Activated T-cell treated with anti-CD3 and anti-CD28 coated beads, Interleukin-2, amount 50 U/mL, for 72 hours (primary cell): ENCODE results near the gene GABRR2. TPM values are rescaled to one million over a fixed set of nuclear protein-coding genes. Genes with fewer than 3 reads are reported as not detected.
"Not testable (repeated sequence)": the region's sequence is repeated elsewhere in the genome, so short reads cannot be mapped to it uniquely, and the experiment has no call there.

Experiments used
- ATAC-seq, 2 donors: fragments of 150-1000 bp; cut with Tn5 transposase; replicated peaks in 1 of 2; 2 replicates each; pipeline ENCODE4 v1.10.0; 2021; ENCODE audit warnings: moderate library complexity in 2 of 2, mild to moderate bottlenecking in 1 of 2
- DNase-seq, 2 donors: peaks; one replicate each; pipeline ENCODE4 v3.0.0; 2021 to 2022; ENCODE audit warnings: mixed read lengths in 1 of 2
- H3K27ac Mint-ChIP-seq: one replicate; pipeline ENCODE4 v1.8.0; 2022; ENCODE audit warnings: mild to moderate bottlenecking, moderate library complexity, mixed read lengths
- H3K27me3 Mint-ChIP-seq: one replicate; pipeline ENCODE4 v1.8.0; 2022; ENCODE audit warnings: low read depth, mixed read lengths
- H3K36me3 Mint-ChIP-seq, 2 donors: one replicate each; pipeline ENCODE4 v1.8.0; 2022; ENCODE audit warnings: mixed read lengths in 2 of 2, mild to moderate bottlenecking in 1 of 2; ENCODE audit not compliant: insufficient read depth in 2 of 2
- H3K4me1 Mint-ChIP-seq: one replicate; pipeline ENCODE4 v1.8.0; 2022; ENCODE audit warnings: low read depth, mixed read lengths
- H3K4me3 Mint-ChIP-seq, 2 donors: one replicate each; pipeline ENCODE4 v1.8.0; 2022; ENCODE audit warnings: mild to moderate bottlenecking in 2 of 2, mixed read lengths in 2 of 2, moderate library complexity in 2 of 2
- H3K9me3 Mint-ChIP-seq, 2 donors: one replicate each; pipeline ENCODE4 v1.8.0; 2022; ENCODE audit warnings: mixed read lengths in 2 of 2
- total RNA-seq, 2 donors: library from RNA; stranded (reverse); gene quantifications; one replicate each; pipeline ENCODE4 v1.2.3, GENCODE V29; 2022

GABRR2 gene
- total RNA-seq, 2 donors from 2014 or later, result 0.46 to 0.74 TPM

DNA sequence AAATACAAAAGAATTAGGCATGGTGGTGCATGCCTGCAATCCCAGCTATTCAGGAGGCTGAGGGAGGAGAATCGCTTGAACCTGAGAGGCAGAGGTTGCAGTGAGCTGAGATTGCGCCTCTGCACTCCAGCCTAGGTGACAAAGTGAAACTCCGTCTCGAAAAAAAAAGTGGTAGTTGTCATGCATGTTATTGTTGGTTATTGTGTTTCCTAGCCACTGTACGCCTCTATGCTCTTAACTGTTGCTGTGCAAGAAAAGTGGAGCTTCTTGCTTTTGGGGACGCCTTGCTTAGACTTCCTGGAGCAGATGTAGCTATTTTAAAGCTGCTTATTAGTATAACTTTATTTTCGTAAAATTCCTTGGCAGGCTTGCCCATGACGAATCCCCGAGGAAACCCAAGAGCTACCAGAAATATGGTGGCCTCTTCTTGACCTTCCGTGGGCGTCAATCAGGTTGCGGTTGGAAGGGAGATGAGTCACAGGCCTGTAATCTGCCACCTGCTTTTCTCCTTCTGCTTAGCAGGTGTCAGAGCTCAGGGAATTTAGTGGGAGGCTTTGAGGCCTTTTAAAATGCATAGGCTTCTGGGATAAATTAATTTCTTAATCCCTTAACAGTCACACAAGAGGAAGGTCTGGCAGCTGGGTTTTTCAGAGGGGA is 17.3 kb downstream of the GABRR2 start:
- Mint-ChIP-seq H3K4me3 (peak overlapping the region; percentile 52 to 88), H3K9me3 (no peaks in the 10 kb centered on the region), H3K36me3 (no peaks in the 10 kb centered on the region), H3K27me3 (no peaks in the 10 kb centered on the region), H3K4me1 (peaks cover 17% of the 10 kb centered on the region), H3K27ac (peak overlapping the region; percentile 75)
- ATAC-seq (peak; percentile 76 to 90), DNase-seq (peak; percentile 54 to 69)

DNA sequence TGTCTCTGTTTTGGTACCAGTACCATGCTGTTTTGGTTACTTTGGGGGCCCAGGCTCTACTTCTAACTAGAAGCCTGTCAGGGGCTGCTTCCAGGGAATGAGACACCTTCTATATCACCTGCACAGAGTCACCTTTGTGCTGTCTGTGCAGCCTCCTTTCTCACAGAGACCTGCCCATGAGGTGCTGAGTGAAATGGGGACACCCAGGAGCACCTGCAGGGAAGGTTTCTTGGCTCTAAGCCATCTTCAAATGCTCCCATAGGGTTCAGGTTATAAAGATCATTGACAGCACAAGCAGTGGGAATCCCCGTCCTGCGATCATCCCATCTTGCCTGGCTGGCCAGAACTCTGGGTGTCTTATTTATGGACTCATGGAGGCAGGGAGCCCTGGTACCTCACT is 19.1 kb downstream of the GABRR2 start:
- Mint-ChIP-seq H3K36me3 (no peaks in the 10 kb centered on the region), H3K4me3 (no peak overlapping the region), H3K9me3 (no peaks in the 10 kb centered on the region), H3K27ac (no peak overlapping the region), H3K27me3 (no peaks in the 10 kb centered on the region), H3K4me1 (peaks cover 17% of the 10 kb centered on the region)
- DNase-seq (no peak), ATAC-seq (no peak)

DNA sequence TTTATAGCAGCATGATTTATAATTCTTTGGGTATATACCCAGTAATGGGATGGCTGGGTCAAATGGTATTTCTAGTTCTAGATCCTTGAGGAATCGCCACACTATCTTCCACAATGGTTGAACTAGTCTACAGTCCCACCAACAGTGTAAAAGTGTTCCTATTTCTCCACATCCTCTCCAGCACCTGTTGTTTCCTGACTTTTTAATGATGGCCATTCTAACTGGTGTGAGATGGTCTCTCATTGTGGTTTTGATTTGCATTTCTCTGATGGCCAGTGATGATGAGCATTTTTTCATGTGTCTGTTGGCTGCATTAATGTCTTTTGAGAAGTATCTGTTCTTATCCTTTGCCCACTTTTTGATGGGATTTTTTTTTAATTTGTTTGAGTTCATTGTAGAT is 20.0 kb downstream of the GABRR2 start:
- H3K36me3 Mint-ChIP-seq, H3K9me3 Mint-ChIP-seq, DNase-seq, ATAC-seq, H3K27me3 Mint-ChIP-seq, H3K4me3 Mint-ChIP-seq, H3K27ac Mint-ChIP-seq: not testable (repeated sequence)
- peaks cover 17% of the 10 kb centered on the region for H3K4me1 Mint-ChIP-seq

DNA sequence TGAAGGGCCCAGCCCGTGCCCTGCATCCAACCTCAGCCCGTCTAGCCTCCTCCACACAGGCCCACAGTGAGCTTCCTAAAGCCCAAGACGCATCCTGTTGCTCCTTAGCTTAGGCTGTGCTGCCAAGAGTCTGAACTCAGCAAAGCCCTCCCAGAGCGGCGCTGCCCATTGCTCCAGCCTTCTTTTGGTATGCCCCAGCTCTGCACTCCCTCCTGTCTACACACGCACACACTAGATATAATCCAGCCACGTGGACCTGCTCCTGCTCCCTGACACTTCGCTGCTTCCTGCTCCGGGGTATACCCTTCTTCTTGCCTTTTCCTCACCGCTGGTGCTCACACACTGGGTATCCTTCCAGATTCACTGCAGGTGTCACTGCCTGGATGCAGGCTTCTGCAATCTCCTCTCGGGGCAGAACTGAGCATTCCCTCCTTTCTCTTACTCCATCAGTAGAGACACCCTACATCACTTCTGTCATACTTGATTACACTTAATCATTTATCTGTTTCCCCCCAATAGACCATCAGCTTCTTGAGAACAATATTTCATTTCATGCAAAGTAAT is 23.8 kb downstream of the GABRR2 start:
- no peak for DNase-seq
- Mint-ChIP-seq H3K36me3 (no peaks in the 10 kb centered on the region), H3K9me3 (no peaks in the 10 kb centered on the region), H3K27ac (no peak overlapping the region), H3K4me1 (no peaks in the 10 kb centered on the region), H3K4me3 (no peak overlapping the region), H3K27me3 (no peaks in the 10 kb centered on the region)
- no peak for ATAC-seq

DNA sequence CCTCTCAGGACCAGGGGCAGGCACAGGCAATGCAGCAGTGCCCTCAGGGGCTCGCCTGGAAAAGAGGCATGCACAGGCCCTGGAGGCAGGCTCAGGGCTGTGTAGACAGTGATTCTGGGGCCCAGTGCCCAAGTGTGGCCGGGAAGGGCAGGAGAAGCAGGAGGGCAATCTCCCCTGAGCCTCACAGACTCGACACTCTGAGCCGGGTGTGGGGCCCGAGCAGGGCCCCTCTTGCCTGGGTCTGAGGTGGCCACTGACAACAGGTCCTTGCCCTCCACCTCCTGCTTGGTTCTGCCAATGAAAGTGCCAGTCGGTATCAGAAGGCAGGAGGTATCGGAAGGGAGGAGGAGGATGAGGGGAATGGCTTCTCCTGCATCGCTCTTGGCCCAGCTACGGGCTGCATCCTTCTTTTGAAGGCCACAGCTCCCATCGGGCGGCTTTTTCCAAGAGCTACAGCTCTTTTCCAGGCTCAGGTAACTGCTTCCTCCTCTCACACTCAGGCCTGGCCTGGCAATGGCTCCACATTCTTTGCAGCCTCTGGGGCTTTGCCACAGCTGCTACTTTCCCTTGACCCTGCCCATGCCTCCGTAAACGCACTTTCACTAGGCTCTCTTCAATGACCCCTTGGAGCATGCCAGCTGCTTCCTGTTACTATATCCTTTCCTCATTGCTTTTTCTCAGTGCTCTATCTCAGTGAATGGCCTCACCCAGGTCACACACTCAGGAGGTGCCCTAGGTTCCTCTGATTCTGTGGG is 24.5 kb downstream of the GABRR2 start:
- ATAC-seq, result no peak
- Mint-ChIP-seq H3K27me3 (no peaks in the 10 kb centered on the region), H3K4me1 (no peaks in the 10 kb centered on the region), H3K27ac (no peak overlapping the region), H3K36me3 (no peaks in the 10 kb centered on the region), H3K4me3 (no peak overlapping the region), H3K9me3 (no peaks in the 10 kb centered on the region)
- DNase-seq, result no peak

DNA sequence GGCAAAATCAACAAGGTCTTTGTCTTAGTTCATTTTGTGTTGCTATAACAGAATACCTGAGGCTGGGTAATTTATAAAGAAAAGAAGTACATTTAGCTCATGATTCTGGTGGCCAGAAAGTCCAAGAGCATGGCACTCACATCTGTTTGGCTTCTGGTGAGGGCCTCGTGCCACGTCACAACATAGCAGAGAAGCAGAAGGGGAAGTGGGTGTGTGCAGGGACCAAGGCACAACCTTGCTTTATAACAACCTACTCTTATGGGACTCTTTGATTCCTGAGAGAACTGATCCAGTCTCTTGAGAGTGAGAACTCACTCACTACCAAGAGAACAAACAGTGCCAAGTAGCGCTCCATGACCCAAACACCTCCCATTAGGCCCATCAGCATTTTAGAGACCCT is 25.4 kb downstream of the GABRR2 start:
- Mint-ChIP-seq H3K27ac (no peak overlapping the region), H3K36me3 (no peaks in the 10 kb centered on the region), H3K27me3 (no peaks in the 10 kb centered on the region), H3K4me1 (no peaks in the 10 kb centered on the region), H3K4me3 (no peak overlapping the region), H3K9me3 (no peaks in the 10 kb centered on the region)
- ATAC-seq, result no peak
- DNase-seq, result no peak

DNA sequence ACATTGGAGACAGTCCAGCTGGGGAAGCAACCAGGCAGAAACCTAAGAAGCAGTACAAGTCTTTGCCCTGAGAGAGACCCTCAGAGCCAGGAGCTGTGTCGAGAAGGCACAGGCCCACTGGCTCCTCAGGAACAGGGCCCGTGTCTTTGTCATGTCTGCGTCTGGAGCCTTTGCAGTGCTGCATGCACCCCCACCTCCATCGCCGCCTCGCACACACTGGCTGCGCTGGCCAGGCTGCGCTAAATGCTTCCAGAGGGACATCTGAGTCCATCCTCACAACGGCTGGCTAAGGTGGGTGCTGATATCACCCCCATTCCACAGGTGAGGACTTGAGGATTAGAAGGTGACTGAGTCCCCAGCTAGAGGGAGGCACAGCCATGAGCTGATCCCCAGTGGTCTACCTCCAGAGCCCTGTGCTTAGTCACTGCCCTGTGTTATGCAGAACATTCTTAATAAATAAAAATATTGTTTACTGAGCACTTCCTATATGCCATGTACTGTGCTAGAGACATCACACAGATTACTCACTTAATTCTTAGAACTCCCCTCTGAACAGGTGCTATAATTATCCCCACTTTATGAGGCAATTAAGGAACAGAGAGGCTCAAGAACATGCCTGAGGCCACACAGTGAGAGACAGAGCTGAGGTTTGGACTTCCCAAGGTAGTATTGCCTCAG is 27.6 kb downstream of the GABRR2 start:
- Mint-ChIP-seq H3K36me3 (no peaks in the 10 kb centered on the region), H3K27me3 (no peaks in the 10 kb centered on the region), H3K9me3 (no peaks in the 10 kb centered on the region), H3K4me3 (no peak overlapping the region), H3K4me1 (no peaks in the 10 kb centered on the region), H3K27ac (no peak overlapping the region)
- DNase-seq, result no peak
- ATAC-seq, result no peak

DNA sequence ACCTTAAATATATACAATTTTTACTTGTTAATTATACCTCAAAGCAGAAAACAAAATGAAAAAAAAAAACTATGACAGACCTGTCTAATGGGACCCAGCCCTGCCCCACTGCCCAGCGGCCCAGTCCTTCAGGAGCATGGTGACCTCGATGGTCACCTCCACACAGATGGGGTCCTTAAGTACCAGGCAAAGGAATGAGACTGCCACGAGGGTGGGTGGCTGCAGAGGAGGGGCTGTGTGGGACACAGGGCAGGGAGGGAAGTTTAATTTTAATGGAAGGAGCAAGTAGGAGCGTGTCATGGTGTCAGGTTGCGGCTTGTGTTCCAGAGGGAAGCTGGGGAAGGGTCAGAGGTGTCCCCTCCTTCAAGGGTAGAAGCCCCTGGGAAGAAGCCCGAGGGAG is 28.6 kb downstream of the GABRR2 start:
- Mint-ChIP-seq H3K36me3 (no peaks in the 10 kb centered on the region), H3K27ac (no peak overlapping the region), H3K9me3 (no peaks in the 10 kb centered on the region), H3K4me3 (no peak overlapping the region), H3K4me1 (no peaks in the 10 kb centered on the region), H3K27me3 (no peaks in the 10 kb centered on the region)
- DNase-seq (no peak), ATAC-seq (no peak)

DNA sequence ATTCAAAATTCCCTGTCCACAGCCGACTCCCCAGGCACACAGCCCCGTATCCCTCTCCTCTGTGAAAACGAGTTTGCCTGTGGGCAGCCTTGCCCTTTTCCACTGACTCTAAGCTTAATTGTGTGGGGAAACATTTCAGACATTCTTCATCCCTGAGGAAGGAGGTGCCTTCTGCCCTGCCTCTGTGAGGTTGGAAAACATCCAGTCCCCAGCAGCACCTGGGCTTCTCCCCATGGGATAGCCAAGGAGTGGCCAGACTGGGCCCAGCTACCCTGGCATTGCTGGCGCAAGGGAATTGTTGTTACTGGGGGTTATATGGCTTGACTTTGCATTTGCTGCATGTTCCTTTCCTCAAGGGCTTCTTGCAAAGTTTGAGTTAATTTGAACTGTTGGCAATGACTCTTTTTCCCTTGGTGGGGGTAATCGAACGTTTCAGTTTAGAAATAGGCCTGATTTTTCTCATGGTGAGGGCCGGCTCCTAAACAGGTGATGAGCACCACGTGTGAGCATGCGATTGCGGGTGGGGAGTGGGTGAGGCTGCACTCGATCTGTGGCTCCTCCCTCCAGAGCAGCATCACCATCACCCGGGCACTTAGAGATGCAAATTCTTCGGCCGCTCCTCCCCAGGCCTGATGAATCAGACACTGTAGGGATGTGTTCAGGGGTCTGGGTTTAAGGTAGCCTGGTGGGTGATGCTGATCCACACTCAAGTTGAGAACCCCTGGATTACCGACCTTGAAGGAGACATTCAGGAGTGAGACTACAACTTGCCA is 29.9 kb downstream of the GABRR2 start:
- no peak overlapping the region for H3K4me3 Mint-ChIP-seq
- no peak overlapping the region for H3K27ac Mint-ChIP-seq
- no peak for ATAC-seq
- no peak for DNase-seq
- no peaks in the 10 kb centered on the region for H3K27me3 Mint-ChIP-seq
- H3K36me3 Mint-ChIP-seq, result no peaks in the 10 kb centered on the region
- no peaks in the 10 kb centered on the region for H3K4me1 Mint-ChIP-seq
- H3K9me3 Mint-ChIP-seq, result no peaks in the 10 kb centered on the region

DNA sequence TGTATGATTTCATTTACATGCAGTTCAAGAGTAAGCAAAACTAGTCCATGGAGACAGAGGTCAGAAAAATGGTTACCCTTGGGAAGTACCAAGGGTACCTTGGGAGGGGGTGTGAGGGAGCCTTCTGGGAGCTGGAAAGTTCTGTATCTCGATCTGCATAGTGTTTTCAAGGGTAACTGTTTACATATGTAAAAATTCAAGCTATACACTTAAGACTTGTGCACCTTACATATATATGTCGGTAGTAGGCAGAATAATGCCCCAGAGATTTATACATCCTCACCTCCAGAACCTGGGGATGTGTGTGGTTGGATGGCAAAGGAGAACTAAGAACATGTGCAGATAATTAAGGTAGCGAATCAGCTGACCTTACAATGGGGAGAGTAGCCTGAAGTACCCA is 31.0 kb downstream of the GABRR2 start:
- ATAC-seq (no peak), DNase-seq (no peak)
- no peaks in the 10 kb centered on the region for H3K36me3 Mint-ChIP-seq
- no peaks in the 10 kb centered on the region for H3K27me3 Mint-ChIP-seq
- H3K4me1 Mint-ChIP-seq, result no peaks in the 10 kb centered on the region
- no peak overlapping the region for H3K27ac Mint-ChIP-seq
- H3K4me3 Mint-ChIP-seq, result no peak overlapping the region
- no peaks in the 10 kb centered on the region for H3K9me3 Mint-ChIP-seq

DNA sequence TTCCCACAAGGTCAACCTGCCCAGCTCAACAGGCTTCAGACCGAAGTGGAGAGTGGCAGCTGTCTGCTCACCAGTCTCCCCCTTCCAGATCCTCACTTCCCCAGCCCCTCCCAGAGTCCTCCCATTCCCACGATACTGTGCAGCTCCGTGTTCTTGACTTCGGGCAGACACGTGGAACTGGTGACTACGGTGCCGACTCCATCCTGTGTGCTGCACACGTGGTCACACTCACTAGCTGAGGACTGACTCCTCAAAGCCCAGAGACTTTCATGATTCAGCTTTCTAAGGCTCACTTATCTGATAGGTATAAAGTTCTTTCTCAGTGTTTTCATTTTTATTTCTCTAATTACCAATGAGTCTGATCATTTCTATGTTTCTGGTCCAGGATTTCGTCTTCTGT is 32.4 kb downstream of the GABRR2 start:
- no peak overlapping the region for H3K27ac Mint-ChIP-seq
- no peak for DNase-seq

DNA sequence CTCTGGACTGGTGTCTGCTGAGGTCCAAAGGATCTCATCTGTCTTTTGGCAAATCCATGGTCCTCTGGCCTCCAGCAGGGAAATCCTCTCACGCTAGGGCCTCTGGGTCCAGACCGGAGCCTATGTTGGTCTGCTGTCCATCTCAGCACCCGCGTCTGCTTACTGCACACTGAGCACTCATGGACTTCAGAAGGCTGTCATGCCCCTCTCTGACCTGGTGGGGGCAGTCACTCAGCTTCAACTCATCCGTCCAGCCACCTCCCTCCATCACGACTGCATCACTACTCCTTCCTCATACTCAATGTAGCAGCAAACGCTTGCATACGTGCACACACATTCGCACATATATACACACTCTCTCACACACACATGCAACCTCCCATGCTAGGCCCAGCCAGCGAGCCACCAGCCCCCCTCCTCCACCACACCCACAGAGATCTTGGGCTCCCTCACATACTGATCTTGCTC is 33.3 kb downstream of the GABRR2 start:
- ATAC-seq, result peak; percentile 61 to 77

More for the DNA sequence above, 32.4 kb downstream of the GABRR2 start:
- Mint-ChIP-seq H3K9me3 (no peaks in the 10 kb centered on the region), H3K27me3 (no peaks in the 10 kb centered on the region), H3K4me1 (no peaks in the 10 kb centered on the region), H3K36me3 (no peaks in the 10 kb centered on the region), H3K4me3 (no peak overlapping the region)
- ATAC-seq, result no peak

More for the DNA sequence above, 33.3 kb downstream of the GABRR2 start:
- Mint-ChIP-seq H3K27me3 (no peaks in the 10 kb centered on the region), H3K4me1 (no peaks in the 10 kb centered on the region), H3K27ac (no peak overlapping the region), H3K36me3 (no peaks in the 10 kb centered on the region), H3K4me3 (no peak overlapping the region), H3K9me3 (no peaks in the 10 kb centered on the region)
- DNase-seq, result peak; percentile 42 to 59
